Measurements from ENCODE around the gene PIF1. TPM values are rescaled to one million over a fixed set of nuclear protein-coding genes. Genes with fewer than 3 reads are reported as not detected.
"Not testable (repeated sequence)": the region's sequence is repeated elsewhere in the genome, so short reads cannot be mapped to it uniquely, and the experiment has no call there.

PIF1 gene
- total RNA-seq, 1 experiment from 2014 or later: 51.5 TPM

DNA sequence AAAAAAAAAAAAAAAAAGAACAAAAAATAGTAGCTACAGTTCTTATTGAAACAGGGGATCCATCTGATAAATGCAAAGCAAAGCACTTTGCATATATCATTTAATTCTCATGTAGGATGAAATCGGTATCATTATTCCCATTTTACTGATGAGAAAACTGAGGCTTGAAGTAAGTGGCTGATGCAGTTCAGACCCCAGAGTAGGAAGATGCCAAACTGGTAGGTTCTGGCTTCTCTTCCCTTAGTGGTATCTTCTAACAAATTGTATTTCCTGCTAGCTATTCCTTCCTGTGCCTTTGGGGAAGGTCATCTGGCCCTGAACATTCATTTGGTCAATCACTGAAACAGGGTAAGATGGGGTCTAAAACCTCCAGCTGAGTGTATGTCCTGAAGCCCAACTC is 21.9 kb downstream of the PIF1 start:
- TF ChIP-seq, protein P1, sequence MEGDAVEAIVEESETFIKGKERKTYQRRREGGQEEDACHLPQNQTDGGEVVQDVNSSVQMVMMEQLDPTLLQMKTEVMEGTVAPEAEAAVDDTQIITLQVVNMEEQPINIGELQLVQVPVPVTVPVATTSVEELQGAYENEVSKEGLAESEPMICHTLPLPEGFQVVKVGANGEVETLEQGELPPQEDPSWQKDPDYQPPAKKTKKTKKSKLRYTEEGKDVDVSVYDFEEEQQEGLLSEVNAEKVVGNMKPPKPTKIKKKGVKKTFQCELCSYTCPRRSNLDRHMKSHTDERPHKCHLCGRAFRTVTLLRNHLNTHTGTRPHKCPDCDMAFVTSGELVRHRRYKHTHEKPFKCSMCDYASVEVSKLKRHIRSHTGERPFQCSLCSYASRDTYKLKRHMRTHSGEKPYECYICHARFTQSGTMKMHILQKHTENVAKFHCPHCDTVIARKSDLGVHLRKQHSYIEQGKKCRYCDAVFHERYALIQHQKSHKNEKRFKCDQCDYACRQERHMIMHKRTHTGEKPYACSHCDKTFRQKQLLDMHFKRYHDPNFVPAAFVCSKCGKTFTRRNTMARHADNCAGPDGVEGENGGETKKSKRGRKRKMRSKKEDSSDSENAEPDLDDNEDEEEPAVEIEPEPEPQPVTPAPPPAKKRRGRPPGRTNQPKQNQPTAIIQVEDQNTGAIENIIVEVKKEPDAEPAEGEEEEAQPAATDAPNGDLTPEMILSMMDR (IDR thresholded peaks at IDR 0.05; ENCODE audit: unreplicated experiment): no peak
- H3K4me1 Mint-ChIP-seq (ENCODE audit: low read depth, unreplicated experiment): no peaks in the 10 kb centered on the region
- BruUV-seq (replicated peaks): no TSS peak
- H3K9me3 Mint-ChIP-seq (ENCODE audit: low read depth, unreplicated experiment): no peaks in the 10 kb centered on the region
- H3K4me3 Mint-ChIP-seq (ENCODE audit: low read depth, unreplicated experiment): no peak overlapping the region
- intact Hi-C loops (cut with micrococcal nuclease; ENCODE audit: unreplicated experiment): no loop called here
- H3K27ac Mint-ChIP-seq (ENCODE audit: unreplicated experiment): no peak overlapping the region
- peaks cover 5% of the 10 kb centered on the region for H3K36me3 Mint-ChIP-seq (ENCODE audit: insufficient read depth, unreplicated experiment)
- DNase-seq: no peak
- H3K27me3 Mint-ChIP-seq (ENCODE audit: unreplicated experiment): peaks cover 9% of the 10 kb centered on the region
- CTCF ChIA-PET: no interaction called here

DNA sequence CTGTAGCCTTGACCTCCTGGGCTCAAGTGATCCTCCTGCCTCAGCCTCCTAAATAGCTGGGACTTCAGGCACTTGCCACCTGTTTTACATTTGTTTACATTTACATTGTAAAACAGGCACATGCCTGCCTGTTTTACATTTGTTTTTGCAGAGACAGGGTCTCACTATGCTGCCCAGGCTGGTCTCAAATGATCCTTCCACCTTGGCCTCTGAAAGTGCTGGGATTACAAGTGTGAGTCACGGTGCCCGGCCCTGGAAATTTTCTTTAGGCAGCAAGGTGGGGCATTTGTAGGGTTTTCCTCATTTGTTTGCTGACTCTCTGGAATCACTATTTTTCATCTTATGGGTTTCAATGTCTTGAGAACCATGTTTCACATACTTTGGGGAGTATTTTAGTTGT is 25.0 kb downstream of the PIF1 start:
- TF ChIP-seq, protein P1 (IDR thresholded peaks at IDR 0.05; ENCODE audit: unreplicated experiment): no peak
- BruUV-seq (replicated peaks): no TSS peak
- no peaks in the 10 kb centered on the region for H3K9me3 Mint-ChIP-seq (ENCODE audit: low read depth, unreplicated experiment)
- DNase-seq: no peak
- CTCF ChIA-PET: interaction anchor here (0.6 to 0.7 kb wide), 2 partner anchors 39 to 60 kb away, joined by 3 to 5 read pairs; no protein-coding TSS in a partner anchor
- no peak overlapping the region for H3K4me3 Mint-ChIP-seq (ENCODE audit: low read depth, unreplicated experiment)
- H3K27ac Mint-ChIP-seq (ENCODE audit: unreplicated experiment): no peak overlapping the region
- intact Hi-C loops (cut with micrococcal nuclease; ENCODE audit: unreplicated experiment): no loop called here
- no peaks in the 10 kb centered on the region for H3K4me1 Mint-ChIP-seq (ENCODE audit: low read depth, unreplicated experiment)
- H3K36me3 Mint-ChIP-seq (ENCODE audit: insufficient read depth, unreplicated experiment): no peaks in the 10 kb centered on the region
- peaks cover 2% of the 10 kb centered on the region for H3K27me3 Mint-ChIP-seq (ENCODE audit: unreplicated experiment)

DNA sequence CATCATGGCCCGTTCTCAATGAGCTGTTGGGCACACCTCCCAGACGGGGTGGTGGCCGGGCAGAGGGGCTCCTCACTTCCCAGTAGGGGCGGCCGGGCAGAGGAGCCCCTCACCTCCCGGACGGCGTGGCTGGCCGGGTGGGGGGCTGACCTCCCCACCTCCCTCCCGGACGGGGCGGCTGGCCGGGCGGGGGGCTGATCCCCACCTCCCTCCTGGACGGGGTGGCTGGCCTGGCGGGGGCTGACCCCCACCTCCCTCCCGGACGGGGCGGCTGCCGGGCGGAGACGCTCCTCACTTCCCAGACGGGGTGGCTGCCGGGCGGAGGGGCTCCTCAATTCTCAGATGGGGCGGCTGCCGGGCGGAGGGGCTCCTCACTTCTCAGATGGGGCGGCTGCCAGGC is 26.5 kb downstream of the PIF1 start:
- H3K4me1 Mint-ChIP-seq (ENCODE audit: low read depth, unreplicated experiment); CTCF ChIA-PET; H3K36me3 Mint-ChIP-seq (ENCODE audit: insufficient read depth, unreplicated experiment); BruUV-seq (replicated peaks); H3K9me3 Mint-ChIP-seq (ENCODE audit: low read depth, unreplicated experiment); H3K27ac Mint-ChIP-seq (ENCODE audit: unreplicated experiment); DNase-seq; intact Hi-C loops (cut with micrococcal nuclease; ENCODE audit: unreplicated experiment); H3K27me3 Mint-ChIP-seq (ENCODE audit: unreplicated experiment); H3K4me3 Mint-ChIP-seq (ENCODE audit: low read depth, unreplicated experiment): not testable (repeated sequence)

DNA sequence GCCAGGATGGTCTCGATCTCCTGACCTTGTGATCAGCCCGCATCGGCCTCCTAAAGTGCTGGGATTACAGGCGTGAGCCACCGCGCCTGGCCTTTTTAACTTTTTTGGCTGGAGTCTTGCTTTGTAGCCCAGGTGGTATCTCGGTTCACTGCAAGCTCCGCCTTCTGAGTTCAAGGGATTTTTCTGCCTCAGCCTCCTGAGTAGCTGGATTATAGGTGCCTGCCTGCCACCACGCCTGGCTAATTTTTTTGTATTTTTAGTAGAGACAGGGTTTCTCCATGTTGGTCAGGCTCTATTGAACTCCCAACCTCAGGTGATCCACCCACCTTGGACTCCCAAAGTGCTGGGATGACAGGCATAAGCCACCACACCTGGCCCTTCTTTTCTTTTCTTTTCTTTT is 29.5 kb downstream of the PIF1 start:
- H3K4me3 Mint-ChIP-seq (ENCODE audit: low read depth, unreplicated experiment); intact Hi-C loops (cut with micrococcal nuclease; ENCODE audit: unreplicated experiment); H3K27me3 Mint-ChIP-seq (ENCODE audit: unreplicated experiment); CTCF ChIA-PET; DNase-seq; H3K36me3 Mint-ChIP-seq (ENCODE audit: insufficient read depth, unreplicated experiment); H3K9me3 Mint-ChIP-seq (ENCODE audit: low read depth, unreplicated experiment); H3K4me1 Mint-ChIP-seq (ENCODE audit: low read depth, unreplicated experiment); H3K27ac Mint-ChIP-seq (ENCODE audit: unreplicated experiment); BruUV-seq (replicated peaks): not testable (repeated sequence)

DNA sequence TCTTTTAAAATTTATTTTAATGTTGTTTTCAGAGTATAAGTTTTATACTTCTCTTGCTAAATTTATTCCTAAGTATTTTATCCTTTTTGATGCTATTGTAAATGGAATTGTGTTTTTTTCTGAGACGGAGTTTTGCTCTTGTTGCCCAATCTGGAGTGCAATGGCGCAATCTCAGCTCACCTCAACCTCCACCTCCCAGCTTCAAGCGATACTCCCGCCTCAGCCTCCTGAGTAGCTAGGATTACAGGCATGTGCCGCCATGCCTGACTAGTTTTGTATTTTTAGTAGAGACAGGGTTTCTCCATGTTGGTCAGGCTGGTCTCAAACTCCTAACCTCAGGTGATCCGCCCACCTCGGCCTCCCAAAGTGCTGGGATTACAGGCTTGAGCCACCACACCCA is 30.1 kb downstream of the PIF1 start:
- H3K4me3 Mint-ChIP-seq (ENCODE audit: low read depth, unreplicated experiment); H3K27me3 Mint-ChIP-seq (ENCODE audit: unreplicated experiment); BruUV-seq (replicated peaks); H3K4me1 Mint-ChIP-seq (ENCODE audit: low read depth, unreplicated experiment); H3K36me3 Mint-ChIP-seq (ENCODE audit: insufficient read depth, unreplicated experiment); H3K9me3 Mint-ChIP-seq (ENCODE audit: low read depth, unreplicated experiment); CTCF ChIA-PET; H3K27ac Mint-ChIP-seq (ENCODE audit: unreplicated experiment); DNase-seq; intact Hi-C loops (cut with micrococcal nuclease; ENCODE audit: unreplicated experiment): not testable (repeated sequence)

DNA sequence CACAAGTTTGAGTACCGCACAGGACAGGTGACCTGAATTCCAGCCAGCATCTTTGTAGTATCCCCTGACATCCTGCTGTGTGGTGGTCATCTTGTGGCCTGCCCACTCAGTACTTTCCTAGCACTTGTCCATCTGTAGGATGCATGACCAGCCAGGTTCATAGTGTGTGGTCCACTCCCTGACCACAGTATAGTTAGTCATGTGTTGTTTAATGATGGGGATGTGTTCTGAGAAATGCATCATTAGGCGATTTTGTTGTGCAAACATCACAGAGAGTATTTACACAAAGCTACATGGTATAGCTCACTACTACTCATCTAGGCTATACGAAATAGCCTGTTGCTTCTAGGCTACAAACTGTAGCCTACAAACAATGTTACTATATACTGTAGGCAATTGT is 33.2 kb downstream of the PIF1 start:
- TF ChIP-seq, protein P1 (IDR thresholded peaks at IDR 0.05; ENCODE audit: unreplicated experiment): no peak
- Mint-ChIP-seq H3K27ac (ENCODE audit: unreplicated experiment) (no peak overlapping the region), H3K9me3 (ENCODE audit: low read depth, unreplicated experiment) (no peaks in the 10 kb centered on the region), H3K4me3 (ENCODE audit: low read depth, unreplicated experiment) (no peak overlapping the region), H3K27me3 (ENCODE audit: unreplicated experiment) (no peaks in the 10 kb centered on the region), H3K36me3 (ENCODE audit: insufficient read depth, unreplicated experiment) (no peaks in the 10 kb centered on the region), H3K4me1 (ENCODE audit: low read depth, unreplicated experiment) (no peaks in the 10 kb centered on the region)
- BruUV-seq (replicated peaks): no TSS peak
- intact Hi-C loops (cut with micrococcal nuclease; ENCODE audit: unreplicated experiment): no loop called here
- CTCF ChIA-PET: interaction anchor here (0.6 kb wide), 1 partner anchor 642 kb away, joined by 4 read pairs; no protein-coding TSS in a partner anchor
- DNase-seq: no peak
